Activated CD4-positive, alpha-beta T cell treated with anti-CD3 and anti-CD28 coated beads, Interleukin-2, amount 50 U/mL, for 16 hours (primary cell): ENCODE results near the gene TLX3.

Experiments
- DNase-seq: peaks from one replicate; pipeline ENCODE4 v3.0.0-alpha.2; 2020

TLX3 gene

GRCh38 chr5:171306781-171307591, 2.1 kb upstream of the TLX3 start:
- no peak for DNase-seq

DNA sequence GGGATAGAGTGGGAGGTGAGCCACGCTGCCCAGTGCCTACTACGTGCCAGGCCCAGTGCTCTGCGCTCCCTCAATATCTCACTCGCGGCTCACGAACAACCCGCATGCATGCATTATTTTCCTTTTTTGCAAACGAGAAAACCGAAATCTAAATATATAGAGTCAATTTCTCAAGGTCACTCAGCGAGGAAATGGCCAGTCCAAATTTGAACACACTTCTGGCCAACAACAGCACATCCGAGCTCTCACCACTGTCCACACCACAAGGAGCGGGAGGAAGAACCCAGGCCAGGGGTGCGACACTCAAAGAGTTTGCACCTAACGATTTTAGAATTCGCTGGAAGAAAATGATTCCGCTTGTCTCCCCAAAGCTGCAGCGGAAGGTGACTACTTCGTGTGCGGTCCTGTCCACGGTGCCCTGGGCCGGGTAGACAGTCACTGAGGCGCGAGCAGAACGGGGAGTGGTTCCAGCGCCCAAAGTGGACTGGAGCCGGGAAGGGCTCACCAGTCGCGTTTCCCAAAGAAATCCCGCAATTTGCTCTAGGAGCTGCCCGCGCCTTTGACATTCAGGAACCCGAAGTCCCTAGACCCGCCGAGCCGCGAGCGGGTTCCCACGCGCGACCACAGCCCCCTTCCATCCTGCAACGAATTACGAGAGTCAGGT, 1.1 kb upstream of the TLX3 start:
- no peak for DNase-seq

DNA sequence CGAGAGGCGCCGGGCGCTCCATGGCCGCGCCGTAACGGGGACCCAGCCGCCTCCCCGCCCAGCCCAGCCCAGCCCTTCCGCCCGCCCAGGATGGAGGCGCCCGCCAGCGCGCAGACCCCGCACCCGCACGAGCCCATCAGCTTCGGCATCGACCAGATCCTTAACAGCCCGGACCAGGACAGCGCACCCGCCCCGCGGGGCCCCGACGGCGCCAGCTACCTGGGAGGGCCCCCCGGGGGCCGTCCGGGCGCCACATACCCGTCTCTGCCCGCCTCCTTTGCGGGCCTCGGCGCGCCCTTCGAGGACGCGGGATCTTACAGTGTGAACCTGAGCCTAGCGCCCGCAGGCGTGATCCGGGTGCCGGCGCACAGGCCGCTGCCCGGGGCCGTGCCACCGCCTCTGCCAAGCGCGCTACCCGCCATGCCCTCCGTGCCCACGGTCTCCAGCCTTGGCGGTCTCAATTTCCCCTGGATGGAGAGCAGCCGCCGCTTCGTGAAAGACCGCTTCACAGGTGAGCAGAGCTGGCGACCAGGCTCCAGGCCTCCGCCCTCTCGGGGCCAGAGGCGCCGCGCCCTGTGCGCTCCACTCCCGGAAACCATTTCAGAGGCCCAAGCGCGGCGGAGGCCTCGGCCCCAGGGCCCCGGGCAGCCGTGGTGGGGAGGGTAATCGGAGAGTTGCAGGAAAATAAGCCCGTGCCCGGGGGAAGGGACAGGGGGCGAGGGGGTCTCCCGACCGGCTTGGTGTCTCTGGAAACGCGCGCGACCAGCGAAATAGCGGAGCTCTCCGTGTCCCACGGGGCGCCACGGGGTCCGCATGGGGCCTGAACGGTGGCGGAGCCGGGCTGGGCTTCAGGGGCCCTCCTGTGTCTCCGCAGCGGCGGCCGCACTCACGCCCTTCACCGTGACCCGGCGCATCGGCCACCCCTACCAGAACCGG, 496 bp downstream of the TLX3 start:
- no peak for DNase-seq

DNA sequence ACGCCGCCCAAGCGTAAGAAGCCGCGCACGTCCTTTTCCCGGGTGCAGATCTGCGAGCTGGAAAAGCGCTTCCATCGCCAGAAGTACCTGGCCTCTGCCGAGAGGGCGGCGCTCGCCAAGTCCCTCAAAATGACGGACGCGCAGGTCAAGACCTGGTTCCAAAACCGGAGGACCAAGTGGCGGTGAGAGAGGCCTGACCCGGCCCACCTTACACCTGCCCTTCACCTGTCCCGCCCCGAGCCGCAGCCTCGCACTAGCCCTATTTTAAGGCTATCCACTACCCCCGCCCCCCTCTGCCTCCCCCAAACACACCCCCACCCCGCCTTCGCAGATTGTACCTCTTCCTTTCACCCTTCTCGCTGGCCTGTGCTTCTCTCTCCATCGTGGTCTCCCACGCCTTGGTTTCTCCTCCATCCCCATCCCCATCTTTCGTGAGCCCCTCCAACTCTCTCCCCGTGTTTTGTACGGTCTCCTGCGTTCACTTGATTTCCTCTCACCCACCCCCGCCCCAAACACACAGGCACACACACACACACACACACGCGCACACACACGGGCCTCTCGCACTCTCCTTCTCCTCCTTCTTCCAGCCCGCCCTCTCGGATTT, 1.3 kb downstream of the TLX3 start:
- DNase-seq: peak; percentile 48

- no peak for DNase-seq
These were observed 1.8 kb downstream of the TLX3 start for GRCh38 chr5:171310819-171311321.

DNA sequence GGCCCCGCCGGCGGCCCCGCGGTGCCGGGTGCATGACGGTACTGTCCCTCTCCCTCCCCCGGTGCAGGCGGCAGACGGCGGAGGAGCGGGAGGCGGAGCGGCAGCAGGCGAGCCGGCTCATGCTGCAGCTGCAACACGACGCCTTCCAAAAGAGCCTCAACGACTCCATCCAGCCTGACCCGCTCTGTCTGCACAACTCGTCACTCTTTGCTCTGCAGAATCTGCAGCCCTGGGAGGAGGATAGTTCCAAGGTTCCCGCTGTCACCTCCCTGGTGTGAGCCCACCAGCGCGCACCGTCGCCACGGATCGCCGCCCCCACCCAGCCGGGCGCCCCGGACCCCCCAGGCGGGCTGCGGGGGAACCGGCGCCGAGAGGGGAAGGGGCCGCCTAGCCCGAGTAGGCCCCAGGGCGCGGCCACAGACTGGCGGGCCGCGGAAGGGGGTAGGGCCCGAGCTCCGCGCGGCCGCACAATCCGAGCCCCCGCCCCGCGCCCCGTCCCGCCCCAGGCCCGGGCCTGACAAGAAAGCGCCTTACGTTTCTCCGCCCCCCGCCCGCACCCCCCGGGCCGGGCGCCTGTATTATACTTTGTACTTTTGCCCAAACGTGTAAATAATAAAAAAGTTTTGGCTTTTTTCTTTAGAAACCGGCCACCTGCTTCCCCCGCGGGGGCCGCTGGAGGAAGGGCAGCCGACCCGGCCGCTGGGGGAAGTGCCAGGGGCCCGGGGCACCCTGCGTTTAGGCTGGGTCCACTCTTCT, 2.5 kb downstream of the TLX3 start:
- peak; percentile 14 for DNase-seq

GRCh38 chr5:171312129-171312974, 3.3 kb downstream of the TLX3 start:
- no peak for DNase-seq

DNA sequence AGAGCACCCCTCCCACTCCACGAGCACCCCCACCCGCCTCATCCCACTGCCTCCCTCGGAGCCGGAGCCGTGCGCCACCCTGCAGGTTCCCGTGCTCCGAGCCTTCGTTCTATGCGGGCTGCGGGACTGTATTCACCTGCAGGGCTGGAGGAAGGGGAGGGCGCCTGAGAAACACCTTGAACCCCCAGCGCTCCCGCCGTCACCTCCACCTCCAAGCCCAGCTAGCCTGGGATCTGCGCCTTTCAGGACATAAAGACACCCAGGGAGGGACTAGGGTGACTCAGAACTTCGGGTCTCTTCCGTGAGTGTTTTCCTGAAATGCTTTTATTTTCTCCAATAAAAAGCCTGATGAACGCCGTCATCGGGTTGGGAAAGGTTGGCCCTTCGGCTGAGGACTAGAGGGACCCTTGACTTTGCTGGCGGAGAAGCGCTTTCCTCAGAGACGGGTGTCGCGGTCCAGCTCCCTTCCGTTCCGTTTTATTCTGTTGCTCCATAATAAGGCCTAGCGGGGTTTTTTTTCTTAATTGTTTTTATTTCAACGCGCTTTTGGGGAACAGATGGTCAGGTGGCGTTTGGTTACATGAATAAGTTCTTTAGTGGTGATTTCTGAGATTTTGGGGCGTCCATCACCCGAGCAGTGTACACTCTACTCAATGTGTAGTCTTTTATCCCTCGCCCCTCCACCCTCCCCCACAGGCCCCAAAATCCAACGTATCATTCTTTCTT, 4.6 kb downstream of the TLX3 start:
- DNase-seq: no peak

DNA sequence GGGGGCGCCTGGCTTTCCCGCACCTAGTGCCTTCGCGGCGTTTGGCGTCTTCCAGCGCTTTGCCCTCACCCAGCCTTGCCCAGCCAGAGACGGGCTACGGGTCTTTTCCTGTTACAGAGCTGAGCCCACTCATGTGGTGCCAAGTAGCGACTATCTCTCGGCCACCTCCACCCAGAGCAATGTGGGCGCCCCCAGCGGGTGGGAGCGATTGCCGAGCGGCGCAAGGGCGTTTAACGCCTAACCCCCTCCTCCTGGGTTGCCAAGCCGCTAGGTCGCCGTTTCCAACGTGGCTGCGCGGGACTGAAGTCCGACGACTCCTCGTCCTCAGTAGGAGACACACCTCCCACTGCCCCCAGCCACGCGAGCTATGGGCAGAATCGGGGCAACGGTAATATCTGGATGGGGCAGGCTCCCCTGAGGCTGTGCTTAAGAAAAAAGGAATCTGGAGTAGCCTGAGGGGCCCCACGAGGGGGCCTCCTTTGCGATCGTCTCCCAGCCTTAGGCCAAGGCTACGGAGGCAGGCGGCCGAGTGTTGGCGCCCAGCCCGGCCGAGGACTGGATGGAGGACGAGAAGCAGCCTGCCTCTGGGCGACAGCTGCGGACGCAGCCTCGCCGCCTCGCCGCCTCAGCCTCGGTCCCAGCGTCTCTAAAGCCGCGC, 5.8 kb downstream of the TLX3 start:
- DNase-seq: no peak

GRCh38 chr5:171315386-171315891, 6.4 kb downstream of the TLX3 start:
- no peak for DNase-seq

- DNase-seq: no peak
These were observed 6.8 kb downstream of the TLX3 start for GRCh38 chr5:171315925-171316257.

DNA sequence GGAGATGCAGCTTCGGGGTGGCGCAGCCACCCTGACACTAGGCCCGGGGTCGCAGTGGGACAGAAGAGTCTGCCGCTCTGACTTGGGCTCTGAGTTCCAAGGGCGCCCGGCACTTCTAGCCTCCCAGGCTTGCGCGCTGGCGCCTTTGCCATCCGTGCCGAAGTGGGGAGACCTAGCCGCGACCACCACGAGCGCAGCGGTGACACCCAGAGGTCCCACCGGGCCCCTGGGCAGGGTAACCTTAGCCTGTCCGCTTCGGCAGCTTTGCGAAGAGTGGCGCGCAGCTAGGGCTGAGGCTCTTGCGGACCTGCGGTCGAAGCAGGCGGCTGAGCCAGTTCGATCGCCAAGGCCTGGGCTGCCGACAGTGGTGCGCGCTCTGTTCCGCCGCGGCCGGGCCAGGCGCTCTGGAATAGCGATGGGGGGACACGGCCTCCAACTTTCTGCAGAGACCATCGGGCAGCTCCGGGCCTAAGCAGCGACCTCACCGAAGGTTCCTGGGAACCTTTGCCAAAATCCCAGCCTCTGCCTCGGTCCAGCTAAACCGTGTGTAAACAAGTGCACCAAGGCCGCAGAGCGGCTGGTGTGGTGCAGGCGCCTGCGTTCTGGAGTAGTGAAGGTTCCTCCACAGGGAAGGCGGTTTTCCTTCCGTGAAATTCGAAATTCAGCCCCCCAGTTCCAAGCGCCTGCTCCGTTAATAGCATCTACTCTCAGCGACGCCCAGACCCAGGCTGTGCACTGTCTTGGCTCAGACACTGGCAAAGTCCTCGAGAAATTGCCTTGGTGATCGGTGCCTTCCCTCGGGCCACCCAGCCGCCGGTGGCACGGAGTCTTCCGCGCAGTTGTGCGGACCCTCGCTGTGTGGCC, 7.4 kb downstream of the TLX3 start:
- DNase-seq: no peak

DNA sequence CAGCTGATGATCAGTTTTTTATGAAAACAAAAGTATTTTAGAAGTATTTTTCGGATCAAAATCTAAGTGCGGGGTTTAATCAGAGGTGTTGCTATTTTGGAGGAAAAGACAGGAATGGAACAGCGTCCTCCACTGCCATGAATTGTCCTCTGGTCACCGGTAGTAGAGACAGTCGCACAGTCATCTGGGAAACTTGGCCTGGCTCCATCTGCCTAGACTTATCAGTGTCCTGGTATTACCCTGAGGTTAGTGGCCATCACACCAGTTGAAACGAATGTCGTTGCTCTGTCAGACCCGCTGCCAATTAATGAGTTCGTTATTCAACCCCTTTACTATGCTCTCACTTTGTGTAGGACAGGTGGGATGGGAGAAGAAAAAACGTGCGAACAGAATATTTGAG, 8.2 kb downstream of the TLX3 start:
- no peak for DNase-seq

GRCh38 chr5:171318026-171318425, 9.0 kb downstream of the TLX3 start:
- DNase-seq: no peak

- DNase-seq: no peak
These were observed 12.4 kb downstream of the TLX3 start for GRCh38 chr5:171321447-171321846.

DNA sequence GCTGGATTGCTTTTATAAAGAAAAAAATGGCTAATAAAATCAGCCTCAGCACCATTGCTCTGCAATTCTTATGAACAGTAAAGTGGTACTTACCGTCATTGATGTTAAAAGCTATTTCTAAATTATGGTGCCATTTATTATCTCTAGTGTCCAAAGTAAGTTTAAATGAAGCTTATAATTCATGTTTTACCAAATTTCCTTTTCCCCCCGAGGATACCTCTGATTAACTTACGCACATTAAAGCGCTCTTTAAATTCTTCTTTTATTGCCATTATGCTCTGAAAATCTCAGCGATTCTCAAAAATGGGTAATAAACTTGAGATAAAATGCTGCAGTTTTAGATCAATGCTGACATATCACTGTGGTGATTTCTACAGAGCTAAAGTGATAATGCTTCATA, 13.5 kb downstream of the TLX3 start:
- no peak for DNase-seq

- no peak for DNase-seq
These were observed 14.0 kb downstream of the TLX3 start for GRCh38 chr5:171323007-171323406.

DNA sequence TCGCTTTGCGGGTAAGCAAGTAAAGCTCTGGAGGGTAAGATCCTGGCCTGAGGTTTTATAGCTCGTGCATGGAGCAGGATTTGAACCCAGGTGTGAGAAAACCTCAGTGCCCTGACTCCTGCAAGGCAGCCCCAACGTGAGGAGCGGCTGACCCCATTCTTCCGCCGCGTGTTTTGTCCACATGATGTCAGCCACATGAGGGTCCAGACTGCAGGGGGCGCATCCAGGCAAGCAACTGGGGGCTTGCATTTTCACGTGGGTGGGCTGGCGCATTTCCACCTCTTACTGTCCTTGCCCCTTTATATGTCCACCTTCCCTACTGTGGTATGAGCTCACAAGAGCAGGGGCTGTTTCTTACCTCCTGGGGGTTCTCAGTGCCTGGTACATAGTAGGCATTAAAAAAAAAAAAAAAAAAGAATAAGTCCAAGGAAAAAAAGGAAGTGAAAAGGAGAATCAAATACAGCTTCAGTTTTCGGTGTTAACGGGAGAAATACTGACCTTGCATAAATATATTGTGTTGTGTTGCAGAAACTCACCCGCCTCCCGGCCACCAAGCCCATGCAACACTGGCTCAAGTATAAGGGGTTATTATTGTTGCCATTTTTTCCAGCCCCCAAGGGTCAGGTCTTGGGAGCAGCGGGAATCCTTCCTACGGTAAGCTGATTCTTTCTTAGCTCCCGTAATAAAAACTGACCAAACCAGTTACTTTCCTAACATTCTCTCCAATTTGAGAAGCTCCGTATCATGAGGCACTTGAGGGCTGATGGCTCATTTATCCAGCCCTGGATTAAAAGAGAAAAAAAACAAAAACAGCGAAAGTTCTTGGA, 15.0 kb downstream of the TLX3 start:
- DNase-seq: no peak
